NT2/D1 (cell line): ENCODE measurements around the gene UNC45A.

Experiments
- SUZ12 ChIP-seq: IDR thresholded peaks from 2 replicates; pipeline ENCODE4 v1.6.1; 2011; ENCODE audit not compliant: insufficient read length, insufficient read depth; ENCODE audit errors: extremely low read depth
- YY1 ChIP-seq: IDR thresholded peaks from 2 replicates; pipeline ENCODE4 v1.6.1; 2011; ENCODE audit not compliant: insufficient read length, insufficient read depth
- ZNF274 ChIP-seq: IDR thresholded peaks from 2 replicates; pipeline ENCODE4 v1.6.1; 2011; ENCODE audit warnings: mild to moderate bottlenecking, low read depth, low read length

GRCh38 chr15:90954712-90955623, 19.9 kb downstream of the UNC45A start, which contains the start of gene RCCD1:
- no peak for TF ChIP-seq SUZ12
- no peak for TF ChIP-seq ZNF274
- TF ChIP-seq YY1: no peak
